GM12878 (cell line): Measurements from ENCODE around the gene ARF3. TPM values are rescaled to one million over a fixed set of nuclear protein-coding genes. Genes with fewer than 3 reads are reported as not detected.

Experiments
- BCL3 ChIP-seq: IDR thresholded peaks from 2 replicates; pipeline ENCODE4 v1.6.1; 2011; ENCODE audit warnings: borderline replicate concordance, low read depth, mild to moderate bottlenecking, moderate library complexity, low read length; ENCODE audit not compliant: insufficient read depth, poor library complexity, severe bottlenecking
- CUX1 ChIP-seq: IDR thresholded peaks from 2 replicates; pipeline ENCODE4 v1.6.1; 2012; ENCODE audit warnings: improper control_type of control experiment, low read depth, low read length; ENCODE audit not compliant: insufficient replicate concordance
- IRF4 ChIP-seq: IDR thresholded peaks from 2 replicates; pipeline ENCODE4 v1.6.1; 2011; ENCODE audit warnings: low read depth, low read length
- LARP7 ChIP-seq: fragments of 450-650 bp; IDR thresholded peaks from 2 replicates; pipeline ENCODE4 v1.6.1; 2017; ENCODE audit warnings: mild to moderate bottlenecking
- MLLT1 ChIP-seq: fragments of 450-650 bp; IDR thresholded peaks from 2 replicates; pipeline ENCODE4 v1.6.1; 2016; ENCODE audit warnings: mild to moderate bottlenecking
- MTA2 ChIP-seq: fragments of 450-650 bp; IDR thresholded peaks from 2 replicates; pipeline ENCODE4 v1.6.1; 2016; ENCODE audit warnings: low read depth, mild to moderate bottlenecking, moderate library complexity
- NRF1 ChIP-seq: conservative IDR thresholded peaks from 2 replicates; pipeline ENCODE4 v1.6.1; 2011; ENCODE audit warnings: mild to moderate bottlenecking, low read depth, low read length, improper control_type of control experiment
- SKIL ChIP-seq: fragments of 450-650 bp; IDR thresholded peaks from 2 replicates; pipeline ENCODE4 v1.6.1; 2017; ENCODE audit warnings: mild to moderate bottlenecking, low read depth, inconsistent platforms; ENCODE audit not compliant: poor library complexity, severe bottlenecking
- SRF ChIP-seq, 2 experiments: IDR thresholded peaks; 2 replicates each; pipeline ENCODE4 v1.6.1; 2011; ENCODE audit warnings: low read depth in 2 of 2, low read length in 2 of 2, mild to moderate bottlenecking in 1 of 2, moderate library complexity in 1 of 2
- ZBED1 ChIP-seq: IDR thresholded peaks from 2 replicates; pipeline ENCODE4 v1.6.1; 2016; ENCODE audit warnings: borderline replicate concordance
- polyA plus RNA-seq, 11 experiments: library from polyadenylated mRNA; depleted of rRNA in 4 of 11; unstranded in 6 of 11; stranded (reverse) in 5 of 11; fragments of >200 nt; fragmentation: Nextera tagmentation in 4 of 11; fragmentation: Illumina TruSeq in 1 of 11; extraction: Ambion mirVana in 4 of 11; extraction: Trizol in 1 of 11; gene quantifications; 1 replicate in 1 of 11; 2 replicates in 10 of 11; pipeline versions ENCODE4 v1.2.1 to v1.2.3, GENCODE V29; 2011 to 2016; ENCODE audit warnings: inconsistent platforms in 2 of 11, missing spikeins in 2 of 11, low read depth in 1 of 11
- total RNA-seq, 4 experiments: library from RNA; depleted of rRNA in 3 of 4; stranded (reverse); fragments of >200 nt in 3 of 4; fragmentation: Illumina TruSeq in 1 of 4; extraction: Trizol in 1 of 4; gene quantifications; 2 replicates each; pipeline versions ENCODE4 v1.2.1 to v1.2.3, GENCODE V29; 2013 to 2021

ARF3 gene
- total and polyA plus RNA-seq, 10 of the 15 experiments (the other 5 are each of a cell fraction or from before 2014, with no cell fraction given): 8.7 to 263 (median 74.4) TPM

- no peak for TF ChIP-seq CUX1
- TF ChIP-seq NRF1: no peak
- TF ChIP-seq MTA2: no peak
- no peak for TF ChIP-seq MLLT1
- no peak for TF ChIP-seq BCL3
- TF ChIP-seq LARP7: no peak
- TF ChIP-seq IRF4: no peak
- no peak for TF ChIP-seq ZBED1
- TF ChIP-seq SRF (IDR thresholded peaks at IDR 0.05; ENCODE audit: low read depth in 2 of 2, low read length in 2 of 2): no peak
- TF ChIP-seq SKIL: no peak
- TF ChIP-seq, all 136 proteins: peak for 0
Observed at GRCh38 chr12:48985475-48985897, 28.2 kb upstream of the ARF3 start (continued).
